ENCODE measurements around the gene PPTC7.
"Not testable (repeated sequence)": the region's sequence is repeated elsewhere in the genome, so short reads cannot be mapped to it uniquely, and the experiment has no call there.

- not testable (repeated sequence) for TF ChIP-seq CTCF, POLR2A, POLR2AphosphoS5 (IDR thresholded peaks at IDR 0.05)
Measured at GRCh38 chr12:110592919-110593318, 9.8 kb upstream of the PPTC7 start.
